SU-DHL-6 (cell line): ENCODE results near the gene CYTL1.

Source experiments
- H2AFZ ChIP-seq: fragments of 200-600 bp; sonication (generic); 2 replicates; pipeline ENCODE4 v1.6.1; 2014; ENCODE audit warnings: low read depth, mild to moderate bottlenecking, moderate library complexity, mixed read lengths, antibody characterized with exemption, low read length; ENCODE audit not compliant: severe bottlenecking
- H3F3A ChIP-seq: fragments of 200-600 bp; shearing (Covaris generic); 2 replicates; pipeline ENCODE4 v1.6.0; 2016; ENCODE audit warnings: antibody characterized with exemption, mild to moderate bottlenecking; ENCODE audit not compliant: insufficient read depth
- H3K27ac ChIP-seq: fragments of 200-600 bp; sonication (generic); 2 replicates; pipeline ENCODE4 v1.5.1; 2016; ENCODE audit warnings: low read depth, mild to moderate bottlenecking, low read length, moderate library complexity, mixed read lengths
- H3K27me3 ChIP-seq: fragments of 200-600 bp; sonication (generic), shearing (Covaris generic); 2 replicates; pipeline ENCODE4 v1.6.0; 2014; ENCODE audit warnings: mild to moderate bottlenecking, low read length
- H3K36me3 ChIP-seq: fragments of 200-600 bp; sonication (generic); 2 replicates; pipeline ENCODE4 v1.6.1; 2014; ENCODE audit warnings: mild to moderate bottlenecking, low read length, mixed read lengths
- H3K4me2 ChIP-seq: fragments of 300-600, 200-600 bp; shearing (Covaris generic), sonication (generic); 2 replicates; pipeline ENCODE4 v1.6.0; 2014; ENCODE audit warnings: low read length, low read depth, mild to moderate bottlenecking; ENCODE audit not compliant: poor library complexity, severe bottlenecking
- H3K4me3 ChIP-seq: fragments of 200-600 bp; sonication (generic); 2 replicates; pipeline ENCODE4 v1.5.1; 2014; ENCODE audit warnings: antibody characterized with exemption, low read length, mild to moderate bottlenecking, mixed read lengths; ENCODE audit not compliant: insufficient read depth, poor library complexity, severe bottlenecking
- H3K79me2 ChIP-seq: fragments of 200-600 bp; sonication (generic); 2 replicates; pipeline ENCODE4 v1.6.1; 2014; ENCODE audit warnings: mild to moderate bottlenecking, low read length, moderate library complexity; ENCODE audit not compliant: insufficient read depth
- H3K9ac ChIP-seq: fragments of 200-600 bp; sonication (generic); 2 replicates; pipeline ENCODE4 v1.7.0; 2014; ENCODE audit warnings: mild to moderate bottlenecking, low read length
- H3K9me2 ChIP-seq: fragments of 200-600 bp; sonication (generic); replicated peaks from 2 replicates; pipeline ENCODE4 v1.6.1; 2014; ENCODE audit warnings: low read length; ENCODE audit not compliant: insufficient read depth
- H3K9me3 ChIP-seq: fragments of 200-600 bp; sonication (generic); 2 replicates; pipeline ENCODE4 v1.6.1; 2014; ENCODE audit warnings: low read length, mixed read lengths; ENCODE audit not compliant: insufficient read depth
- H4K20me1 ChIP-seq: fragments of 200-600 bp; sonication (generic); 2 replicates; pipeline ENCODE4 v1.6.1; 2014; ENCODE audit warnings: low read depth, mild to moderate bottlenecking, antibody characterized with exemption, low read length, moderate library complexity, mixed read lengths
- EZH2phosphoT487 ChIP-seq: fragments of 200-600 bp; sonication (generic), shearing (Covaris generic); conservative IDR thresholded peaks from 2 replicates; pipeline ENCODE4 v1.6.1; 2018; ENCODE audit warnings: mild to moderate bottlenecking, antibody characterized with exemption, low read length, moderate library complexity, mixed read lengths
- TF ChIP-seq, protein P1 (sequence below): fragments of 200-600 bp; sonication (generic); IDR thresholded peaks from one replicate; pipeline ENCODE4 v1.5.1; 2017; ENCODE audit warnings: antibody characterized with exemption, mild to moderate bottlenecking, low read length, moderate library complexity; ENCODE audit not compliant: insufficient read depth, poor library complexity, severe bottlenecking

The CYTL1 gene

DNA sequence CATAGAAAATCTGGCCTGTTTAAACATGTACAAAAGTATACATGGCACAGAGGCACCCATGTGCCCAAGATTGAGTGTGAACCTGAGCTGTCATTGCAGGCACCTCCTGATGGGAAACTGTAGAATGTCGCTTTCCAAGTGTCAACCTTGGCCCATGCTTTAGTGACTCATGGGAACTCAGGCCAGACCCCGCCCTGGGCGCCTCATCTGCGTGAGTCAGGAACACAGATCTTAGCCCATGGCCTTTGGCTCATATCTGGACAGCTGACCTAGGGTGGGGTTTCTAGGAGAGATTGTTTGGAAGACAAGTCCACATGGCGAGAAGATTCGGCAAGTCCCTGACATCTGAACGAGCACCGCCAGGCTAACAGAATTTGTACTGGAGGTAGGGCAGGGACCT is 50.0 kb downstream of the CYTL1 start:
- H3K27me3 ChIP-seq = no peaks in the 10 kb centered on the region
- TF ChIP-seq, protein P1, sequence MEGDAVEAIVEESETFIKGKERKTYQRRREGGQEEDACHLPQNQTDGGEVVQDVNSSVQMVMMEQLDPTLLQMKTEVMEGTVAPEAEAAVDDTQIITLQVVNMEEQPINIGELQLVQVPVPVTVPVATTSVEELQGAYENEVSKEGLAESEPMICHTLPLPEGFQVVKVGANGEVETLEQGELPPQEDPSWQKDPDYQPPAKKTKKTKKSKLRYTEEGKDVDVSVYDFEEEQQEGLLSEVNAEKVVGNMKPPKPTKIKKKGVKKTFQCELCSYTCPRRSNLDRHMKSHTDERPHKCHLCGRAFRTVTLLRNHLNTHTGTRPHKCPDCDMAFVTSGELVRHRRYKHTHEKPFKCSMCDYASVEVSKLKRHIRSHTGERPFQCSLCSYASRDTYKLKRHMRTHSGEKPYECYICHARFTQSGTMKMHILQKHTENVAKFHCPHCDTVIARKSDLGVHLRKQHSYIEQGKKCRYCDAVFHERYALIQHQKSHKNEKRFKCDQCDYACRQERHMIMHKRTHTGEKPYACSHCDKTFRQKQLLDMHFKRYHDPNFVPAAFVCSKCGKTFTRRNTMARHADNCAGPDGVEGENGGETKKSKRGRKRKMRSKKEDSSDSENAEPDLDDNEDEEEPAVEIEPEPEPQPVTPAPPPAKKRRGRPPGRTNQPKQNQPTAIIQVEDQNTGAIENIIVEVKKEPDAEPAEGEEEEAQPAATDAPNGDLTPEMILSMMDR = no peak
- no peak for TF ChIP-seq EZH2phosphoT487
- no peak overlapping the region for H3K9ac ChIP-seq
- H3K4me3 ChIP-seq = no peak overlapping the region
- no peak overlapping the region for H2AFZ ChIP-seq
- H4K20me1 ChIP-seq = no peaks in the 10 kb centered on the region
- no peaks in the 10 kb centered on the region for H3K9me2 ChIP-seq
- H3K9me3 ChIP-seq = peaks cover 3% of the 10 kb centered on the region; the same call in 1 of the 2 replicates
- H3K4me2 ChIP-seq = no peak overlapping the region
- H3K27ac ChIP-seq = no peak overlapping the region
- H3K79me2 ChIP-seq = no peaks in the 10 kb centered on the region
- no peaks in the 10 kb centered on the region for H3K36me3 ChIP-seq
- H3F3A ChIP-seq = no peaks in the 10 kb centered on the region

DNA sequence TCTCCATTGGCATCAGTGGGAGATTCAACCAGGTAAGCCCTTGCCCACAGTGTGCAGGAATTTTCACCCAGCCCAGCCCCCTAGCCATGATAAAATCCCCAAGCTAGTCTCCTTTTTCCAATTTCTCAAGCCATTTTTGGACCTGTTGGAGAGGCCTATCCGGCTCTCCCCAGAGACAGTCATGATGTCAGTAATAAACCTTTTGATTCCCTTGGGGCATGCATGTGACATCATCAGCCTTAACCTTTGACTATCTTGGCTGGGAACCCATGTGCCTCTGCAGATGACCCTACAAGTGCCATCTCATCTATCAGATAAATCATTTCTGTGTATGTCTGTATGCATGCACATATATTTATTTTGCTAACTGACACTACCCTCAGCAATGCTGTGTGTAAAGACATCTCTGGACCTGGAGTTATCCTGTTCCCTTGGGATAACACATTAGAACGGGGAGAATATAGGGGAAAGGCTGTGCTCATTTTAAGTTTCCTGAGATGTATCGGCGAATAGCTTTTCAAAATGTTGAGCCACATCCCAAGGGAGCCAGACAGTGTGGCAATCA is 51.0 kb downstream of the CYTL1 start:
- Histone ChIP-seq H3K4me3 (no peak overlapping the region), H3K9me2 (no peaks in the 10 kb centered on the region), H3K79me2 (no peaks in the 10 kb centered on the region), H3K27ac (no peak overlapping the region), H3K4me2 (no peak overlapping the region), H4K20me1 (no peaks in the 10 kb centered on the region), H2AFZ (no peak overlapping the region), H3K9ac (no peak overlapping the region), H3F3A (no peaks in the 10 kb centered on the region), H3K36me3 (no peaks in the 10 kb centered on the region), H3K27me3 (no peaks in the 10 kb centered on the region), H3K9me3 (peaks cover 7% of the 10 kb centered on the region; the same call in 1 of the 2 replicates)
- TF ChIP-seq EZH2phosphoT487 = no peak
- TF ChIP-seq, protein P1 = no peak
